Smooth muscle cell (in vitro differentiated cells): ENCODE measurements around the gene CENPF. TPM values are rescaled to one million over a fixed set of nuclear protein-coding genes. Genes with fewer than 3 reads are reported as not detected.

Experiments used
- DNase-seq: peaks from one replicate; lab custom pipeline; 2025; ENCODE audit not compliant: unreplicated experiment; lab: John Stamatoyannopoulos, UW
- H2AFZ ChIP-seq: fragments of 200-600 bp; sonication (generic); 2 replicates; pipeline ENCODE4 v1.6.0; 2016; ENCODE audit warnings: antibody characterized with exemption, low read depth, mild to moderate bottlenecking
- H3F3A ChIP-seq: fragments of 200-600 bp; sonication (generic); 2 replicates; pipeline ENCODE4 v1.6.0; 2017; ENCODE audit warnings: antibody characterized with exemption, low read depth
- H3K27ac ChIP-seq: fragments of 200-600 bp; sonication (generic); 2 replicates; pipeline ENCODE4 v1.5.1; 2016; ENCODE audit warnings: low read depth, mild to moderate bottlenecking
- H3K27me3 ChIP-seq: fragments of 200-600 bp; sonication (generic); 2 replicates; pipeline ENCODE4 v1.6.1; 2016; ENCODE audit warnings: low read depth, mild to moderate bottlenecking
- H3K36me3 ChIP-seq: fragments of 200-600 bp; sonication (generic); 2 replicates; pipeline ENCODE4 v1.5.1; 2016; ENCODE audit warnings: low read depth
- H3K4me1 ChIP-seq: fragments of 200-600 bp; sonication (generic); 2 replicates; pipeline ENCODE4 v1.5.1; 2016; ENCODE audit warnings: low read depth
- H3K4me2 ChIP-seq: fragments of 200-600 bp; sonication (generic); 2 replicates; pipeline ENCODE4 v1.6.0; 2016; ENCODE audit warnings: mild to moderate bottlenecking
- H3K4me3 ChIP-seq: fragments of 200-600 bp; sonication (generic); 2 replicates; pipeline ENCODE4 v1.5.1; 2016; ENCODE audit warnings: mild to moderate bottlenecking
- H3K79me2 ChIP-seq: fragments of 200-600 bp; sonication (generic); 2 replicates; pipeline ENCODE4 v1.6.0; 2016; ENCODE audit warnings: low read depth, mild to moderate bottlenecking
- H3K9ac ChIP-seq: fragments of 200-600 bp; sonication (generic); 2 replicates; pipeline ENCODE4 v1.6.0; 2016; ENCODE audit warnings: low read depth
- H3K9me3 ChIP-seq: fragments of 200-600 bp; sonication (generic); replicated peaks from 2 replicates; pipeline ENCODE4 v1.5.1; 2016; ENCODE audit warnings: low read depth
- H4K20me1 ChIP-seq: fragments of 200-600 bp; sonication (generic); 2 replicates; pipeline ENCODE4 v1.6.0; 2016; ENCODE audit warnings: low read depth
- WGBS: methylation state at CpG from one replicate; pipeline ENCODE4 v1.1.7; 2016; ENCODE audit warnings: low lambda C conversion rate; 5-methylcytosine and 5-hydroxymethylcytosine counted together
- polyA plus RNA-seq: library from polyadenylated mRNA; unstranded; fragments of >200 nt; fragmentation: Nextera tagmentation; extraction: Ambion mirVana; gene quantifications from 2 replicates; pipeline ENCODE4 v1.2.1, GENCODE V29; 2016
- total RNA-seq: library from RNA; depleted of rRNA; stranded (reverse); fragments of >200 nt; gene quantifications from 2 replicates; pipeline ENCODE4 v1.2.3, GENCODE V29; 2014
- TF ChIP-seq, protein P1 (sequence below): fragments of 200-600 bp; sonication (generic); IDR thresholded peaks from 2 replicates; pipeline ENCODE4 v1.5.1; 2017; ENCODE audit warnings: borderline replicate concordance, mild to moderate bottlenecking, antibody characterized with exemption; ENCODE audit not compliant: insufficient read depth, poor library complexity, severe bottlenecking

CENPF gene
- total and polyA plus RNA-seq, 2 experiments from 2014 or later: 7.4 to 8.3 TPM

DNA sequence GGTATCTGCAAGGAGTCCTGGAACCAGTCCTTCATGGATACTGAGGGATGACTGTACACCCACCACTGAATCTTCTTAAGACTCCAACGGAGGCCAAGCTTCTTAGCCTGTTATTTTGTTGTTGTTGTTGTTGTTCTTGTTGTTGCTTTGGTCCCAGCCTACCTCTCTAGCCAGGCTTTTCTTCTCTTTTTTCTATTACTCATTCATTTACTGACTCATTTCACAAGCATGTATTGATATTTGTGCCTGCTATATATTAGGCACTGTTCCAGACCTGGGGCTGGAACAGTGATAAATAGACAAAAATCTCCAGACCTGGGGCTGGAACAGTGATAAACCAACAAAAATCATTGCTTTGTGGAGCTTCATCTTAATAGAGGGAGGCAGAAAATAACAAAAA is 20.4 kb downstream of the CENPF start:
- Histone ChIP-seq H3K9me3 (no peaks in the 10 kb centered on the region), H3K9ac (no peak overlapping the region), H2AFZ (no peak overlapping the region), H4K20me1 (no peaks in the 10 kb centered on the region), H3K27me3 (no peaks in the 10 kb centered on the region), H3K4me1 (no peaks in the 10 kb centered on the region), H3K79me2 (no peaks in the 10 kb centered on the region), H3K4me2 (no peak overlapping the region), H3F3A (no peaks in the 10 kb centered on the region), H3K4me3 (no peak overlapping the region), H3K36me3 (no peaks in the 10 kb centered on the region), H3K27ac (no peak overlapping the region)
- TF ChIP-seq, protein P1, sequence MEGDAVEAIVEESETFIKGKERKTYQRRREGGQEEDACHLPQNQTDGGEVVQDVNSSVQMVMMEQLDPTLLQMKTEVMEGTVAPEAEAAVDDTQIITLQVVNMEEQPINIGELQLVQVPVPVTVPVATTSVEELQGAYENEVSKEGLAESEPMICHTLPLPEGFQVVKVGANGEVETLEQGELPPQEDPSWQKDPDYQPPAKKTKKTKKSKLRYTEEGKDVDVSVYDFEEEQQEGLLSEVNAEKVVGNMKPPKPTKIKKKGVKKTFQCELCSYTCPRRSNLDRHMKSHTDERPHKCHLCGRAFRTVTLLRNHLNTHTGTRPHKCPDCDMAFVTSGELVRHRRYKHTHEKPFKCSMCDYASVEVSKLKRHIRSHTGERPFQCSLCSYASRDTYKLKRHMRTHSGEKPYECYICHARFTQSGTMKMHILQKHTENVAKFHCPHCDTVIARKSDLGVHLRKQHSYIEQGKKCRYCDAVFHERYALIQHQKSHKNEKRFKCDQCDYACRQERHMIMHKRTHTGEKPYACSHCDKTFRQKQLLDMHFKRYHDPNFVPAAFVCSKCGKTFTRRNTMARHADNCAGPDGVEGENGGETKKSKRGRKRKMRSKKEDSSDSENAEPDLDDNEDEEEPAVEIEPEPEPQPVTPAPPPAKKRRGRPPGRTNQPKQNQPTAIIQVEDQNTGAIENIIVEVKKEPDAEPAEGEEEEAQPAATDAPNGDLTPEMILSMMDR: no peak
- 70% methylated on average over 1 of the region's 1 CpG for WGBS
- DNase-seq: no peak

DNA sequence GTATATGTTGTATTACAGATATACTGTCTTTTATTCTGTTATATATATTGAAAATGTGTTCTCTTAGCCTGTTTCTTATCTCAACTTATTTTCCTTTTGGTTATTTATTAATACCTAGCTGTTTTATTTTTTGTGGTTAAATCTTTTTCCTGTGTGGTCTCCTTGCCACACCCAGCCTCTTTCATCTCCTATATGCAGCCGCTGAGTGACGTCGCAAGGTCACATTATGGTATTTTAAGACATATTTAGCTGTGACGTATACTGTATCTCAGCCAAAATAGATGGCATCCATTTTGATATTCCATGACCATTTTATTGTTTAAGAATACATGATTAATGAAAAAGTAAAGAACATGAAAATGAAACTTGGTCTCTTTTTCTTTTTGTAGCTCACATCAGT is 29.1 kb downstream of the CENPF start:
- no peak for DNase-seq
- Histone ChIP-seq H3K36me3 (no peaks in the 10 kb centered on the region), H3K79me2 (no peaks in the 10 kb centered on the region), H4K20me1 (no peaks in the 10 kb centered on the region), H2AFZ (no peak overlapping the region), H3K27ac (no peak overlapping the region), H3K4me1 (no peaks in the 10 kb centered on the region), H3K4me3 (no peak overlapping the region), H3K9ac (no peak overlapping the region), H3K27me3 (no peaks in the 10 kb centered on the region), H3K9me3 (no peaks in the 10 kb centered on the region), H3K4me2 (no peak overlapping the region), H3F3A (no peaks in the 10 kb centered on the region)
- WGBS: 98% methylated on average over 4 of the region's 4 CpGs
- TF ChIP-seq, protein P1: no peak

DNA sequence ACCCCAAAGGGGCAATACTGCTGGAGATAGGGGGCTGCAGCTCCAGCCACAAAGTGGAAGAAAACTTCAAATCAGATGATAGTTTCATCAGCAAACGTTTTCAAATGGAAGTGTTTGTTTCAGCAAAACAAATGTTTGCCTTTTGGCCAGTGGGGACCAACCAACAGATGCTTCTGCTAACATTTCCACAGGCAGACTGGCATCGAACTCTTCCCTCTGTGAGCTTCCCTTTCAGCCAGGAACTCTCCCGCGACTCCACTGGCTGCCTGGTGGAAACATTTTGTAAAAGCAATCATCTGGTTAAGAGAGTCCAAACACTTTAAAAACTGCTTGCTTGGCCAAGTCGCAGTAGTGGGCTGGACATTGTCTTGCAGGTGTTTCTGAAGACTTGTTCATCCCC is 30.7 kb downstream of the CENPF start:
- Histone ChIP-seq H3K36me3 (no peaks in the 10 kb centered on the region), H3K79me2 (no peaks in the 10 kb centered on the region), H3K4me2 (no peak overlapping the region), H3K27me3 (no peaks in the 10 kb centered on the region), H3K9me3 (no peaks in the 10 kb centered on the region), H3K4me1 (no peaks in the 10 kb centered on the region), H3K27ac (no peak overlapping the region), H3K4me3 (no peak overlapping the region), H2AFZ (no peak overlapping the region), H3K9ac (no peak overlapping the region), H4K20me1 (no peaks in the 10 kb centered on the region), H3F3A (no peaks in the 10 kb centered on the region)
- DNase-seq: no peak
- WGBS: 94% methylated on average over 5 of the region's 5 CpGs
- TF ChIP-seq, protein P1: no peak

DNA sequence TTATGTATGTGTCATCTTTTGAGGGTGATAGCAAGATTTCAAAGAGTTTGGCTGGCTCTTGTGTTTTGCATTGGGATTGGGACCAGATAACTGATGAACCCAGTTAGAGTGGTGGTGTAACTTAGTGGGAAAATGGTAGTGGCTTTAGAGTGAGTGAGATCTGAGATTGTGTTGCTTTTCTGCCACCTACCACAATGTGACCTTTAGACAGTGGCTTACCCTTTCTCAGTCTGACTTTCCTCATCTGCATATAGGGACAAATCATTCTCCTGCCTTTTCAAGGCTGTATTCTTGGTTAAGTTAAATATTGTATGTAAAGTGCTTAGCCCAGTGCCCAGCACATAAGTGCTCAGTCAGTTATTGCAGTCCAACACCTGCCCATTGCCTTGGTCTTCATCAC is 31.3 kb downstream of the CENPF start:
- Histone ChIP-seq H3K79me2 (no peaks in the 10 kb centered on the region), H3F3A (no peaks in the 10 kb centered on the region), H3K4me1 (no peaks in the 10 kb centered on the region), H3K4me3 (no peak overlapping the region), H3K9me3 (no peaks in the 10 kb centered on the region), H2AFZ (no peak overlapping the region), H3K36me3 (no peaks in the 10 kb centered on the region), H3K4me2 (no peak overlapping the region), H3K9ac (no peak overlapping the region), H4K20me1 (no peaks in the 10 kb centered on the region), H3K27ac (no peak overlapping the region), H3K27me3 (no peaks in the 10 kb centered on the region)
- no peak for DNase-seq
- TF ChIP-seq, protein P1: no peak
